PC-9 (cell line): ENCODE results near the gene GMPR2. TPM values are rescaled to one million over a fixed set of nuclear protein-coding genes. Genes with fewer than 3 reads are reported as not detected.

Experiments used
- BruUV-seq: library from RNA; stranded (reverse); fragments of 400-500 nt; replicated peaks from 2 replicates; lab custom pipeline; 2021; lab: Mats Ljungman, UMichigan
- CTCF ChIA-PET: fragments of 300-600 bp; sonication (Branson Sonifier 250); formaldehyde crosslinking; loops from one replicate; lab custom pipeline; 2022; ENCODE audit warnings: antibody characterized with exemption; lab: Charles Lee
- POLR2A ChIA-PET: fragments of 300-600 bp; sonication (Branson Sonifier 250); formaldehyde crosslinking; loops from one replicate; lab custom pipeline; 2022; ENCODE audit warnings: antibody characterized with exemption; ENCODE audit not compliant: unreplicated experiment; lab: Charles Lee
- DNase-seq, 2 experiments: peaks; one replicate each; pipeline versions ENCODE4 v3.0.0 to v3.0.0-alpha.2; 2015 to 2022; ENCODE audit warnings: mixed read lengths in 1 of 2
- H2AFZ ChIP-seq: fragments of 200-600 bp; sonication (generic); 2 replicates; pipeline ENCODE4 v1.8.1; 2017; ENCODE audit warnings: antibody characterized with exemption
- H3F3A ChIP-seq: fragments of 200-600 bp; sonication (generic); 2 replicates; pipeline ENCODE4 v1.8.1; 2017; ENCODE audit warnings: antibody characterized with exemption, mild to moderate bottlenecking, low read depth; ENCODE audit not compliant: insufficient read depth
- H3K27ac ChIP-seq: fragments of 200-600 bp; sonication (generic); 2 replicates; pipeline ENCODE4 v1.6.1; 2016; ENCODE audit warnings: mixed run types
- H3K27me3 ChIP-seq: fragments of 200-600 bp; sonication (generic); 2 replicates; pipeline ENCODE4 v1.6.1; 2016; ENCODE audit warnings: low read depth, mixed run types; ENCODE audit not compliant: insufficient read depth
- H3K36me3 ChIP-seq: fragments of 200-600 bp; sonication (generic); 2 replicates; pipeline ENCODE4 v1.6.1; 2016; ENCODE audit warnings: low read depth, mixed run types
- H3K4me1 ChIP-seq: fragments of 200-600 bp; sonication (generic); replicated peaks from 2 replicates; pipeline ENCODE4 v1.6.1; 2016; ENCODE audit warnings: mixed run types; ENCODE audit not compliant: insufficient read depth
- H3K4me2 ChIP-seq: fragments of 200-600 bp; sonication (generic); 2 replicates; pipeline ENCODE4 v1.6.1; 2017; ENCODE audit warnings: mixed run types
- H3K4me3 ChIP-seq: fragments of 200-600 bp; sonication (generic); 2 replicates; pipeline ENCODE4 v1.6.1; 2016; ENCODE audit warnings: mixed run types
- H3K79me2 ChIP-seq: fragments of 200-600 bp; sonication (generic); 2 replicates; pipeline ENCODE4 v1.6.1; 2017; ENCODE audit warnings: low read depth, mixed run types
- H3K9me2 ChIP-seq: fragments of 200-600 bp; sonication (generic); 2 replicates; pipeline ENCODE4 v1.8.1; 2017; ENCODE audit warnings: mild to moderate bottlenecking; ENCODE audit not compliant: insufficient read depth
- H3K9me3 ChIP-seq: fragments of 200-600 bp; sonication (generic); 2 replicates; pipeline ENCODE4 v1.8.1; 2016; ENCODE audit warnings: low read depth; ENCODE audit not compliant: insufficient read depth
- H4K20me1 ChIP-seq: fragments of 200-600 bp; sonication (generic); 2 replicates; pipeline ENCODE4 v1.8.1; 2017; ENCODE audit not compliant: insufficient read depth
- EZH2 ChIP-seq: fragments of 200-600 bp; sonication (generic); IDR thresholded peaks from 2 replicates; pipeline ENCODE4 v1.8.0; 2017; ENCODE audit warnings: antibody characterized with exemption, low read depth
- intact Hi-C: fragments of 100-400 bp; cut with micrococcal nuclease; formaldehyde crosslinking; loops from one replicate; pipeline ENCODE4 v1.10.0; 2022; ENCODE audit not compliant: unreplicated experiment
- total RNA-seq: library from RNA; stranded (reverse); gene quantifications from 2 replicates; pipeline ENCODE4 v1.2.3, GENCODE V29; 2021
- TF ChIP-seq, protein P1 (sequence below): fragments of 200-600 bp; sonication (generic); conservative IDR thresholded peaks from 2 replicates; pipeline ENCODE4 v1.6.1; 2017; ENCODE audit warnings: mixed run types, antibody characterized with exemption, mild to moderate bottlenecking, moderate library complexity

Gene GMPR2
- total RNA-seq, 1 experiment from 2014 or later = 55.3 TPM

DNA sequence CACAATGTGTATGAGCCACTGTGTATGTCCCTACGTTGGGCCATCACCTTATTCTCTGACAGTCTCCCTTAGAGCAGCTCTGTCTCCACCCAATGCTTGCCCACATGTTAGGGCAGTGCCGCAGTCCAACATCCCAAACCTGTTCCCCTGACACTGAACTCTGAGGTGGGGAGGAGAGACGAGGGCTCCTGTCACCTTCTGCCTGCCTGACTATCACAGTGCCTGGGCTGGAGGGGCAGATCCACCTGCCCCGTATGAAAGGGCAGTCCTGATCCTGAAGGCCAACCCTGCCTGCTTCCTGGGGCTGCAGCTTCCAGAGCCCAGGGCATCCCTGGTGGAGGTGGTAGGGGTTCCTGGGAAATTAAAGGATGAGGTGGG lies 28.0 kb downstream of the GMPR2 start:
- no peak overlapping the region for H3K4me3 ChIP-seq

DNA sequence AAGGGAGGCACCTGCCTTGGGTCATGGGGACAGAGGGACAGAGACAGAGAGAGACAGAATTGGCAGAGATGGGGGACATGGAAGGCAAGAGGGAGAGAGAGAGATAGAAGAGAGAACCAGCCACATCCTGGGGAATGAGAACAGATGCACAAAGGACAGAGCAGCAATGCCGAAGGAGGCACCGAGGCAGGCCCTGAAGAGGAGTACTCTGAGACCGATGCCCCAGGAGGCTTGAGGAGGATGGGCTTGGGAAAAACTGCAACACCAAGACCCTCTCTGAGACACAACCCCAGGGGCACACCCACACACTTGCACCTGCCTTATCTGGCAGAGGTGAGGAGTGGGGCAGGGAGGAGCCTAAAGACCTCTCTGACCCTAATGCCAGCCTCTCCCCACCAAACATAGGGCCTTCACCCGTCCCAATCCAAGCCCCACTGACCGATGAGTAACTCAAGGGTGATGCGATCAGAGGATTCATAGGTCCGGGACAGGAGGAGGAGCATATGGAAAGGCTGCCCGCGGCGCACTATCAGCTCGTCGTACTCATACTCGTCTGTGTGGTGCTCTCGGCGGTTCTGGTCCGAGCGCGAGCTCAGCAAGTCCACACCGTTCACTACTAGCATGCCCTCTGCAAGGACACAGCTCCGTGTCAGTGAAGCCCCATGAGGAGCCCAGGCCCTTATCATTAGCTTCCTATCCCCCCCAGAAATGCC lies 28.7 kb downstream of the GMPR2 start:
- CTCF ChIA-PET = no interaction called here
- H3K4me3 ChIP-seq = no peak overlapping the region

More for the DNA sequence above, 28.0 kb downstream of the GMPR2 start:
- Histone ChIP-seq H3F3A (no peaks in the 10 kb centered on the region), H3K27me3 (no peaks in the 10 kb centered on the region), H3K4me1 (no peaks in the 10 kb centered on the region), H3K9me3 (no peaks in the 10 kb centered on the region), H3K36me3 (no peaks in the 10 kb centered on the region), H3K9me2 (no peaks in the 10 kb centered on the region), H3K79me2 (no peaks in the 10 kb centered on the region), H2AFZ (no peak overlapping the region), H4K20me1 (no peaks in the 10 kb centered on the region), H3K4me2 (no peak overlapping the region), H3K27ac (no peak overlapping the region)
- DNase-seq = no peak
- ChIA-PET POLR2A (no interaction called here), CTCF (no interaction called here)
- no peak for TF ChIP-seq EZH2
- TF ChIP-seq, protein P1, sequence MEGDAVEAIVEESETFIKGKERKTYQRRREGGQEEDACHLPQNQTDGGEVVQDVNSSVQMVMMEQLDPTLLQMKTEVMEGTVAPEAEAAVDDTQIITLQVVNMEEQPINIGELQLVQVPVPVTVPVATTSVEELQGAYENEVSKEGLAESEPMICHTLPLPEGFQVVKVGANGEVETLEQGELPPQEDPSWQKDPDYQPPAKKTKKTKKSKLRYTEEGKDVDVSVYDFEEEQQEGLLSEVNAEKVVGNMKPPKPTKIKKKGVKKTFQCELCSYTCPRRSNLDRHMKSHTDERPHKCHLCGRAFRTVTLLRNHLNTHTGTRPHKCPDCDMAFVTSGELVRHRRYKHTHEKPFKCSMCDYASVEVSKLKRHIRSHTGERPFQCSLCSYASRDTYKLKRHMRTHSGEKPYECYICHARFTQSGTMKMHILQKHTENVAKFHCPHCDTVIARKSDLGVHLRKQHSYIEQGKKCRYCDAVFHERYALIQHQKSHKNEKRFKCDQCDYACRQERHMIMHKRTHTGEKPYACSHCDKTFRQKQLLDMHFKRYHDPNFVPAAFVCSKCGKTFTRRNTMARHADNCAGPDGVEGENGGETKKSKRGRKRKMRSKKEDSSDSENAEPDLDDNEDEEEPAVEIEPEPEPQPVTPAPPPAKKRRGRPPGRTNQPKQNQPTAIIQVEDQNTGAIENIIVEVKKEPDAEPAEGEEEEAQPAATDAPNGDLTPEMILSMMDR = no peak
- intact Hi-C loops = no loop called here
- BruUV-seq = no TSS peak

DNA sequence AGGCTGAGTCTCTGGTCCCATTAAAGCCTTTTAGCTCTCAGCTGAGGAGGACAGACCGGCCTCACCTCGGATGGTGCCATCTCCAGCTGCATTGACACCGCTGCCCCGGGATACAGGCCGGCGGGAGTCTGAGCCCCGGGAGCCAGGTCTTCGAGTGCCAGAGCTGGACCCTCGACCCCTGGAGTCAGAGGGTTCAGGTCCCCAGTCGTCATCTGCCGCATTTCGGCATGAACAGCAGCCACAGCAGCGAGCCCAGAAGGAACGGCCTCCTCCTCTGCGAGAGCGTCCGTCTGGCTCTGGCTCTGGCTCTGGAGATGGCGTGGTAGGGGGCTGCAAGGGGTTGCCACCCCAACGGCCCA lies 29.2 kb downstream of the GMPR2 start:
- Histone ChIP-seq H2AFZ (no peak overlapping the region), H3K4me3 (no peak overlapping the region), H3K9me2 (no peaks in the 10 kb centered on the region), H3K36me3 (no peaks in the 10 kb centered on the region), H3K4me2 (no peak overlapping the region), H3K79me2 (no peaks in the 10 kb centered on the region), H4K20me1 (no peaks in the 10 kb centered on the region), H3K9me3 (no peaks in the 10 kb centered on the region), H3K4me1 (no peaks in the 10 kb centered on the region), H3K27ac (no peak overlapping the region), H3K27me3 (no peaks in the 10 kb centered on the region), H3F3A (no peaks in the 10 kb centered on the region)
- no TSS peak for BruUV-seq
- no peak for TF ChIP-seq EZH2
- TF ChIP-seq, protein P1 = no peak
- no peak for DNase-seq
- intact Hi-C loops = no loop called here
- ChIA-PET CTCF (no interaction called here), POLR2A (no interaction called here)

More for the DNA sequence above, 28.7 kb downstream of the GMPR2 start:
- Histone ChIP-seq H3K9me2 (no peaks in the 10 kb centered on the region), H3K4me2 (no peak overlapping the region), H3K36me3 (no peaks in the 10 kb centered on the region), H3K9me3 (no peaks in the 10 kb centered on the region), H4K20me1 (no peaks in the 10 kb centered on the region), H3F3A (no peaks in the 10 kb centered on the region), H3K4me1 (no peaks in the 10 kb centered on the region), H3K27me3 (no peaks in the 10 kb centered on the region), H3K27ac (no peak overlapping the region), H3K79me2 (no peaks in the 10 kb centered on the region), H2AFZ (no peak overlapping the region)
- POLR2A ChIA-PET = no interaction called here
- intact Hi-C loops = no loop called here
- no peak for TF ChIP-seq EZH2
- TF ChIP-seq, protein P1 = no peak
- BruUV-seq = no TSS peak
- no peak for DNase-seq
